HG02840 (cell line): ENCODE results near the gene SPEF1.

ENCODE experiments used
- ATAC-seq: cut with Tn5 transposase; IDR thresholded peaks from one replicate; pipeline ENCODE4 v1.9.1; 2021; ENCODE audit warnings: mild to moderate bottlenecking, moderate library complexity, moderate number of reproducible peaks; ENCODE audit not compliant: unreplicated experiment, low FRiP score

The SPEF1 gene

GRCh38 chr20:3751305-3751674, 30.0 kb downstream of the SPEF1 start:
- no peak for ATAC-seq

- ATAC-seq, result no peak
These were observed 31.3 kb downstream of the SPEF1 start for GRCh38 chr20:3749689-3750531.

DNA sequence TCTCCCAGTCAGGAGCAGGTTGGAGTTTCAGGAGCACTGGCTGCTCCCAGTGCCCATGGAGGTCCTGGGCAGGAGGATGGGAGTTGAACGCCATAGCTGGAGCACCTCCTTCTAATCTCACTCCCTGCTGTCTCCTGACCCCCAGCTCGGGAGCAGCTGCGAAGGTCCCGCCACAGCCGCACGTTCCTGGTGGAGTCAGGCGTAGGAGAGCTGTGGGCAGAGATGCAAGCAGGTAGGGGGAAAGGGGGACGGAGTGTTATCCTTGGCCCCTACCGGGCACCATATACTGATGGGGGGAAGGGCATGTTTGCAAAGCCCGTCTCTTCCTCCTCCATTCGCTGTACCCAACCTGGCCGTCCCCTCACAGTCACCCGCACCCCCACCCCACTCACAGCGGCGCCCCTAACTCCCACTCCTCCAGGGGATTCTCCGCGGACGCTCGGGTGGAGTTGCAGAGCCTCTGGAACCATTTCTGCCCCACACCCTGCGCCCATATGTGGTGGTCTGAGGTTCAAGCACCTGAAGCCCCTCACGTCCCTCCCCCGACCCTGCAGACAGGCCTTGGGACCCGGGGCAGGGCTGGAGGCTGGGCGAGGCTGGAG, 32.1 kb downstream of the SPEF1 start:
- ATAC-seq, result no peak

- ATAC-seq, result no peak
These were observed 33.2 kb downstream of the SPEF1 start for GRCh38 chr20:3748073-3748472.

DNA sequence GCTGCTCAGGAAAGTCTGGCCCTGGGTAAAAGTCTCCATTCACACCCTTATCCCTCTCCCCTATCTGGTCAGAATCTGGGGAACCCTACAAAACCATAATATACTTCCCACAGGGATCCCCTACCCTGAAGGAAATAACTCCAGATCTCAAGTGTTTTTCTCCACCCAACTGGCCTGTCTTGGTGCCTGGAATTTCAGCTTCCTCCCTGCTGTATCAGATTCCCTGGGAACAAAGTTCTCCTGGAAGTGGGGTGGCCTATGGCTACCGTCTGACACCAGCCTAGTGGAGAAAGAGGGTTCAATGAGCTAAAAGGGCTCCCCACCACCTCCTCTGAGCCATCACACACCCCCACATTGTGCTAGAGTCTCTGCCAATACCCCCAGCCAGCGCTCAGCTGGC, 33.8 kb downstream of the SPEF1 start:
- ATAC-seq, result no peak

GRCh38 chr20:3745686-3746173, 35.5 kb downstream of the SPEF1 start:
- ATAC-seq, result no peak

DNA sequence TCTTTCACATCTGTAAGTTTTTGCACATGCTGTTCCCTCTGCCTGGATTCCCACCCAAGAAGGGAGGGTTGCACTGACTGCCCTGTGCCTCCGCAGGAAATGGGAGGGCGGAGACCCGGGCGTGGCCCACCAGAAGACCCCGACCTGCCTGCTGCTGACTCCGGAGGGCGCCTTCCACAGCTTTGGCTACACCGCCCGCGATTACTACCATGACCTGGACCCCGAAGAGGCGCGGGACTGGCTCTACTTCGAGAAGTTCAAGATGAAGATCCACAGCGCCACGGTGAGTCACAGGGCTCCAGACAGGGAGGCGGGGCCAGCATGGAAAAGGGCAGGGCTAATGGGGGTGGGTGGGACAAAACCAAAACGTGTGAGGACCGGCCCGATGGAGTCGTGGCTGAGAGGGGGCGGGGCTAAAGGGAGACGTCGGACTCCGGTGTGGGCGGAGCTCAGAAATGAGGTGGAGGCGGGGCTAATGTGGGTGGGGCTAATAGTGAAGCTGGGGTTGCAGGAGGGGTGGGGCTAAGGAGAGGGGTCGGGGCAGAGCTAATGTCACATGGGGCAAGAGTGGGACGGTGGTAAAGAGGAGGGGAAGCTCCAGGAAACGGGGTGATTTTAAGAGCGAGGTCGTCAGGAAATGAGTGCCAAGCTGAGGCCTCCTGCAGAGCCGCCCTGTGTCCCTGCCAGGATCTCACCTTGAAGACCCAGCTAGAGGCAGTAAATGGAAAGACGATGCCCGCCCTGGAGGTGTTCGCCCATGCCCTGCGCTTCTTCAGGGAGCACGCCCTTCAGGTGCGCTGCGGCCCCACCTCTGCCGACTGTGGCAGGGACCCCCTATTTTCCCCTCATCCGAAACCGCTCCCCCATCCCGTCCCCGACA, 36.2 kb downstream of the SPEF1 start:
- ATAC-seq, result no peak

DNA sequence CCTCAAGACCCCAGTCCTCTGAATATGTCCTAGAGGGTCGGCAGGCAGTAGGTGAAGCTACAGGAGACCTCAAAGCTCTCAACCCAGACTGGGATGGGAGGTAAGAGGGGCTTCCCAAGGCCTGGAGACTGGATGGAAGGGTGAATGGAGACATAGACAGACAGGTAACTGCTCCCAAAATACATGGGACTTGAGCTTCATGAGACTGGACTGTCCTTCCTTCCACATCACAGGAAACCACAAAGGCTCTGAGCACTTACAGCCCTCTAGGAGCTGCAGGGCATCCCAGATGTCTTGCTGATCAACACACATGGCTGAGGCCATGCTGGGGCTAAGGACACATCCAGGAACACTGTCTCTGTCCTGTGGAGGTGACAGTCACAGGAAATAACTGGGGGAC, 37.2 kb downstream of the SPEF1 start:
- no peak for ATAC-seq

GRCh38 chr20:3743251-3743650, 38.0 kb downstream of the SPEF1 start:
- no peak for ATAC-seq

- no peak for ATAC-seq
These were observed 39.3 kb downstream of the SPEF1 start for GRCh38 chr20:3741836-3742458.

GRCh38 chr20:3740615-3741301, 40.5 kb downstream of the SPEF1 start:
- no peak for ATAC-seq

GRCh38 chr20:3739926-3740451, 41.3 kb downstream of the SPEF1 start:
- ATAC-seq, result no peak

DNA sequence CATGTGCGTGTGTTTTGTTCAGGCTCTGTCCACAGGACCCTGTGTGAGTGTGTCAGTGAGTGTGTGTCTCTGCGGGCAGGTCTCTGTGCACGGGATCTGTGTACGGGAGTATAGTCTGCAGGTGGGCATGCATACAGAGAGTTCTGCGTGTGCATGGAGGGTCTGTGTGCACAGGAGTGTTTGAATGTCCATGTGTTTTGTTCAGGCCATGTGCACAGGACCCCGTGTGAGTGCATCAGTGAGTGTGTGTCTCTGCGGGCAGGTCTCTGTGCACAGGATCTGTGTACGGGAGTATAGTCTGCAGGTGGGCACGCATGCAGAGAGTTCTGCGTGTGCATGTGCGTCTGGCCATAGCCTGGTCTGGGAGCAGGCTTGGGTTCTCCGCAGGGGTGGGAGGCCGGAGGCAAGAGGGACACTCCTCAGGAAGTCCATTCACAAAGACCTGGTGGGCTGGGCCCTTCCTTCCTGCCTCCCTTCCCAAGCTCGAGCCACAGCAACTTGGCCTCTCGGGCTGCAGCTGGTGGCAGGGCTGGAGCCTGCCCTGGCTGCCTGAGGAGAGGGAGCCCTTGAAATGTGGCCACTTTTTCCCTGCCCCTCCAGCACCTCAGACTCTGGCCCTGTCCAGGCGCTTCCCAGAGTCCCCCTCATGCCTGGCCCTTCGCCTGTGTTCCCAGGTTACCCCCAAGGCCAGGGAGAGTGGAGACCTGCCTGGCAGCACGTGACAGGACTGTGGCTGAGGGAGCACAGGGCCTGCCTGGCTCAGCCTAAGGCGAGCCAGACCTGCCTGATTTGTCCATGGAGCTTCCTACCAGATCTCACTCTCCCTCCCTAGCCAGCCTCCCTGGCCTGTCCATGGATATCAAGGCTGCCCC, 42.0 kb downstream of the SPEF1 start:
- ATAC-seq, result no peak

GRCh38 chr20:3738111-3739053, 42.9 kb downstream of the SPEF1 start:
- ATAC-seq, result no peak

- ATAC-seq, result no peak
These were observed 45.5 kb downstream of the SPEF1 start for GRCh38 chr20:3735768-3736167.

DNA sequence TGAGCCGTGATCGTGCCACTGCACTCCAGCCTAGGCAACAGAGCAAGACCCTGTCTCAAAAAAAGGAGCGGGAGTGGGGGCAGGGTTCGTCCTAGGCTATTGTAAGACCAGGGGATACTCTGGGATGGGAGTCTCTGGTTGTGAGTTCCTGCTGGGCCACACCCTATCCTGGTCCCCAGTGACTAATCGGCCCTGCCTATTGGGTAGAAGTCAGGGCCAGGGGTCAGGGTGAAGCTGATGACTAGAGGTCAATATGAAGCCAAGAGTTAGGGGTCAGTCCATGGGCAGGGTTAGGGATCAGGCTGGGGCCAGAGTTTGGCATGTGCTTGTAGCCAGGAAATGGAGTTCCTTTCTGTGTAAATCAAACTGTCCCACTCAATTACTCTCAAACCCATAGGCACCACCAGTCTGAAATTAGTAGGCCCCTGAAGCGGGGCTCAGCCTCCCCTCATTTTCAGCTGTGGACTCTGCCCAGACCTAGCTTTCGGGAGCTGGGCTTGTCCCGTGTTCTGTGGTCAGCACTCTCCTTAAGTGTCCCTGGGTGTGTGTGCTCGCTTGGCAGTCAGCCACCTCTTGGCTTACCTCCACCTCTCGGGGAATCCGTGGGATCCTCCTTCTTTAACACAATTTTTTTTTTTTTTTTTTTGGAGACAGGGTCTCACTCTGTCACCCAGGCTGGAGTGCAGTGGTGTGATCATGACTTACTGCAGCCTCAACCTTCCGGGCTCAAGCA, 47.0 kb downstream of the SPEF1 start:
- no peak for ATAC-seq
